GM12801 (cell line): ENCODE data around the gene TBX4.

Experiments used
- TF ChIP-seq, protein P1 (sequence below): IDR thresholded peaks from one replicate; pipeline ENCODE4 v1.5.1; 2011; ENCODE audit warnings: control low read depth; ENCODE audit not compliant: insufficient read length; ENCODE audit errors: extremely low read depth

The TBX4 gene

GRCh38 chr17:61485067-61485775 lies 33.0 kb downstream of the TBX4 start:
- TF ChIP-seq, protein P1, sequence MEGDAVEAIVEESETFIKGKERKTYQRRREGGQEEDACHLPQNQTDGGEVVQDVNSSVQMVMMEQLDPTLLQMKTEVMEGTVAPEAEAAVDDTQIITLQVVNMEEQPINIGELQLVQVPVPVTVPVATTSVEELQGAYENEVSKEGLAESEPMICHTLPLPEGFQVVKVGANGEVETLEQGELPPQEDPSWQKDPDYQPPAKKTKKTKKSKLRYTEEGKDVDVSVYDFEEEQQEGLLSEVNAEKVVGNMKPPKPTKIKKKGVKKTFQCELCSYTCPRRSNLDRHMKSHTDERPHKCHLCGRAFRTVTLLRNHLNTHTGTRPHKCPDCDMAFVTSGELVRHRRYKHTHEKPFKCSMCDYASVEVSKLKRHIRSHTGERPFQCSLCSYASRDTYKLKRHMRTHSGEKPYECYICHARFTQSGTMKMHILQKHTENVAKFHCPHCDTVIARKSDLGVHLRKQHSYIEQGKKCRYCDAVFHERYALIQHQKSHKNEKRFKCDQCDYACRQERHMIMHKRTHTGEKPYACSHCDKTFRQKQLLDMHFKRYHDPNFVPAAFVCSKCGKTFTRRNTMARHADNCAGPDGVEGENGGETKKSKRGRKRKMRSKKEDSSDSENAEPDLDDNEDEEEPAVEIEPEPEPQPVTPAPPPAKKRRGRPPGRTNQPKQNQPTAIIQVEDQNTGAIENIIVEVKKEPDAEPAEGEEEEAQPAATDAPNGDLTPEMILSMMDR = no peak

DNA sequence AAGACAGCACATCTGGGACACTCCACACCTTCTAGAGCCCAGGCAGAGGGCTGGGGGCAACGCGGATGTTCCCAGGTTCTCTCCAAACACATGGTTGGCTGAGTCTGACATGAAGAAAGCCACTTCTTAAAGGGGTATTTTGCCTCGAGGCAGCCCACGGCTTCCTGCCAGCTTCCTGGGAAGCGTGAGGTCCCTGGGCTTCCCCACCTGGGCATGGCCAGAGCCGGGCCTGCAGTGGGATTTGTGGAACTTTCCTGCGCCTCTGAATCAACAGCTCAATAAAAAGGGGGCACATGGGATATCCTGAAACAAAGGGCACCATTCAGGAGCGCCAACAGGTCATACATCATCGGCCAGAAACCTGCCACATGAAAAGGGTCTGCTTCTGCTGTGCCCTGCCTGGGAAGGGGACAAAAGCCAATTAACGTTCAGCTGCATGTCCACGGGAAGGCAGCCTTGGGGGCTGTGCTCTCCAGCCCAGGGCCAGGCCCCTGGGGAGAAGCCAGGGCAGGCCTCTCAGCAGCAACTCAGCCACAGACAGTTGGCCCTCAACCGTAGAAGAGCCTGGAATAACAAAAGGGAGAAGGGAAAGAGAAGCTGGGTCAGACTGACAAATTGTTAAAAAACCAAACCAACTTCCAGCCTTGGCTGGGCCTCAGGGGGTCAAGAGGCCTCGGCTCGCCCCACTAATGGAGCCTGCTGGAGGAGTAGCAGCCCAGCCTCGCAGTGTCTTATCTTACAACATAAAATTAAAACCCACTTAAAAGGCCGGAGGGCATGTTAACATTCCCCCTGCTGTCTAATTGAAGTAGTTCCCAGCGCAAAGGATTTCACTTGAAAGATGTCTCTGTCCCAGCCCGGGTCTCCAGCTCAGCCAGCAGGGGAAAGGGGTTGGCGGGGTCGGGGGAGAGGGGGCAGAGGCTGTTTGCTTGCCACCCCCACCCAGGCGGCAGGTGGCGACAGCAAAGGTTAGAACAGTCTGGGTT lies 34.2 kb downstream of the TBX4 start:
- TF ChIP-seq, protein P1 = no peak

- TF ChIP-seq, protein P1 = no peak
Observed at GRCh38 chr17:61487161-61487988, 35.2 kb downstream of the TBX4 start.

- TF ChIP-seq, protein P1 = no peak
Observed at GRCh38 chr17:61487989-61488595, 35.9 kb downstream of the TBX4 start.

DNA sequence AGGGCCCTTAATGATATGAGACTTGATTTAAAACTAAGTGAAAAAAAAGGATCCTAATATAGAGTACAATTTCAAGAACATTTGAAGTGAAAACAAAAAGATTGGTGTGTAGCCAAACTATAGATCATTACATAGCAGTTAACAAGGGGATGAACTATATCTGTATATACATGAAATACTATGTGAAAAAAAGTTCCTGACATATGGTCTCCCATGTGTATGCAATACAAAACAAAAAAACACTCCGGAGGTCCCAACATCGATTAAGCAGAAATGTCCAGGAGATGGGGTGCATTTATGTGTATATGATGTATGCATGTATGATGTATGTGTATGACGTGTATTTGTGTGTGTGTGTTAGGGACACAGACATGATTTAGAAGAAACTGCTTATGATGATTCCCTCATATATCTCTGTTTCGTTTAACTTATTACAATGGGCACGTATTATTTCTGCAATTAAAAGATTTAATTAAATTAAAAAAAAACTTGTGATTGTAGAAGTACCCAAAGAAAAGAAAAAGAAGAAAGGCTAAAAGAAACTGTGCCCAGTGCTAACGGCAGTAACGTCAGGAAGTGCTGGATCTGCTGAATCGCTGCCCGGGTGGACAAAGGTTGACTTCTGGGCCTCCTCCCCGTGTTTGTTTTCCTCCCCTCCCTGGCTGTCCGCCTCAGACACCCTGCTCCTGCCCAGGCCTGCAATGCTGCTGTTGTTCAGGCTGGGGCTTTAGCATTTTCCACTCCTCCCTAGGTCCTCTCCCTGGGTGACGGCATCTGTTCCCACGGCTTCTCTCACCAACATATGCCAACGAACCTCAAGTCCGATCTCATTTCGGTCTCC lies 36.9 kb downstream of the TBX4 start:
- TF ChIP-seq, protein P1 = no peak

- TF ChIP-seq, protein P1 = no peak
Observed at GRCh38 chr17:61489719-61490490, 37.7 kb downstream of the TBX4 start.
